GM23338 (cell line): ENCODE results near the gene PPP1R2B. TPM values are rescaled to one million over a fixed set of nuclear protein-coding genes. Genes with fewer than 3 reads are reported as not detected.

ENCODE experiments used
- ATAC-seq: fragments of 200-7000 bp; cut with Tn5 transposase; 3 replicates; pipeline ENCODE4 v1.9.1; 2020
- DNase-seq: peaks from one replicate; pipeline ENCODE4 v3.0.0-alpha.2; 2015; ENCODE audit warnings: low spot score
- H2AFZ ChIP-seq: fragments of 200-600 bp; sonication (generic); 2 replicates; pipeline ENCODE4 v1.8.0; 2016; ENCODE audit warnings: antibody characterized with exemption, mild to moderate bottlenecking, moderate library complexity
- H3F3A ChIP-seq: fragments of 200-600 bp; sonication (generic); replicated peaks from 2 replicates; pipeline ENCODE4 v1.8.0; 2017; ENCODE audit warnings: antibody characterized with exemption, mixed run types, low read depth
- H3K27ac ChIP-seq: fragments of 200-600 bp; sonication (generic); 2 replicates; pipeline ENCODE4 v1.6.1; 2016; ENCODE audit warnings: low read depth
- H3K27me3 ChIP-seq: fragments of 200-600 bp; sonication (generic); 2 replicates; pipeline ENCODE4 v1.8.0; 2016; ENCODE audit warnings: mild to moderate bottlenecking, mixed run types, moderate library complexity; ENCODE audit not compliant: insufficient read depth
- H3K36me3 ChIP-seq: fragments of 200-600 bp; sonication (generic); 2 replicates; pipeline ENCODE4 v1.8.0; 2016; ENCODE audit warnings: mild to moderate bottlenecking; ENCODE audit not compliant: insufficient read depth
- H3K4me1 ChIP-seq: fragments of 200-600 bp; sonication (generic); 2 replicates; pipeline ENCODE4 v1.8.0; 2016; ENCODE audit warnings: mild to moderate bottlenecking, moderate library complexity; ENCODE audit not compliant: insufficient read depth
- H3K4me2 ChIP-seq: fragments of 200-600 bp; sonication (generic); 2 replicates; pipeline ENCODE4 v1.7.1; 2017; ENCODE audit warnings: mixed run types
- H3K4me3 ChIP-seq: fragments of 200-600 bp; sonication (generic); 2 replicates; pipeline ENCODE4 v1.6.1; 2016; ENCODE audit warnings: mixed run types
- H3K79me2 ChIP-seq: fragments of 200-600 bp; sonication (generic); replicated peaks from 2 replicates; pipeline ENCODE4 v1.8.0; 2017; ENCODE audit warnings: mild to moderate bottlenecking; ENCODE audit not compliant: insufficient read depth
- H3K9me2 ChIP-seq: fragments of 200-600 bp; sonication (generic); 2 replicates; pipeline ENCODE4 v1.8.0; 2017; ENCODE audit not compliant: insufficient read depth
- H4K20me1 ChIP-seq: fragments of 200-600 bp; sonication (generic); replicated peaks from 2 replicates; pipeline ENCODE4 v1.8.0; 2017; ENCODE audit warnings: mild to moderate bottlenecking; ENCODE audit not compliant: insufficient read depth
- H3K27ac Mint-ChIP-seq: 2 replicates; pipeline ENCODE4 v1.8.0; 2020; ENCODE audit warnings: inconsistent platforms, mild to moderate bottlenecking, moderate library complexity, mixed read lengths
- H3K27me3 Mint-ChIP-seq: 3 replicates; pipeline ENCODE4 v1.8.0; 2022; ENCODE audit warnings: low read depth, mild to moderate bottlenecking, moderate library complexity, mixed read lengths, inconsistent platforms; ENCODE audit not compliant: insufficient read depth, poor library complexity
- H3K36me3 Mint-ChIP-seq: 3 replicates; pipeline ENCODE4 v1.8.0; 2021; ENCODE audit warnings: low read depth, mild to moderate bottlenecking, inconsistent platforms, moderate library complexity, mixed read lengths
- H3K4me1 Mint-ChIP-seq: 3 replicates; pipeline ENCODE4 v1.8.0; 2020; ENCODE audit warnings: mild to moderate bottlenecking, inconsistent platforms, mixed read lengths
- H3K4me3 Mint-ChIP-seq: 3 replicates; pipeline ENCODE4 v1.8.0; 2021; ENCODE audit warnings: moderate library complexity, mild to moderate bottlenecking, inconsistent platforms, mixed read lengths
- H3K9me3 Mint-ChIP-seq: 3 replicates; pipeline ENCODE4 v1.8.0; 2020; ENCODE audit warnings: moderate library complexity, mild to moderate bottlenecking, inconsistent platforms, mixed read lengths
- CREB1 ChIP-seq: fragments of 250-450 bp; sonication (Bioruptor Pico); IDR thresholded peaks from 2 replicates; pipeline ENCODE4 v1.5.0; 2020; ENCODE audit warnings: low read depth, mild to moderate bottlenecking, moderate library complexity
- EZH2 ChIP-seq: fragments of 200-600 bp; sonication (generic); IDR thresholded peaks from one replicate; pipeline ENCODE4 v1.8.0; 2017; ENCODE audit warnings: antibody characterized with exemption, mild to moderate bottlenecking, low read depth; ENCODE audit not compliant: unreplicated experiment
- EZH2phosphoT487 ChIP-seq: fragments of 200-600 bp; sonication (generic); IDR thresholded peaks from one replicate; pipeline ENCODE4 v1.8.1; 2018; ENCODE audit warnings: antibody characterized with exemption; ENCODE audit not compliant: unreplicated experiment
- JUNB ChIP-seq: IDR thresholded peaks from one replicate; pipeline ENCODE4 v1.6.1; 2016; ENCODE audit warnings: antibody characterized with exemption; ENCODE audit not compliant: unreplicated experiment
- NANOG ChIP-seq: IDR thresholded peaks from 2 replicates; pipeline ENCODE4 v1.6.1; 2016; ENCODE audit warnings: antibody characterized with exemption, borderline replicate concordance
- POLR2AphosphoS5 ChIP-seq: IDR thresholded peaks from 2 replicates; pipeline ENCODE4 v1.6.1; 2016; ENCODE audit warnings: antibody characterized with exemption, low read depth
- STAT1 ChIP-seq: IDR thresholded peaks from one replicate; pipeline ENCODE4 v1.6.1; 2016; ENCODE audit warnings: antibody characterized with exemption; ENCODE audit not compliant: unreplicated experiment
- ZNF114 ChIP-seq: fragments of 250-450 bp; sonication (Bioruptor Pico); IDR thresholded peaks from 2 replicates; pipeline ENCODE4 v1.5.0; 2020; ENCODE audit warnings: mild to moderate bottlenecking, moderate library complexity
- ZNF331 ChIP-seq: fragments of 250-450 bp; sonication (Bioruptor Pico); IDR thresholded peaks from 2 replicates; pipeline ENCODE4 v1.5.0; 2020; ENCODE audit warnings: low read depth, mild to moderate bottlenecking, moderate library complexity
- polyA plus RNA-seq: library from polyadenylated mRNA; unstranded; fragments of >200 nt; fragmentation: Nextera tagmentation; extraction: Ambion mirVana; gene quantifications from 2 replicates; pipeline ENCODE4 v1.2.1, GENCODE V29; 2016
- total RNA-seq: library from RNA; depleted of rRNA; stranded (reverse); fragments of >200 nt; shearing (Covaris generic); gene quantifications from 2 replicates; pipeline ENCODE4 v1.2.3, GENCODE V29; 2014
- TF ChIP-seq, protein P1 (sequence below): fragments of 250-450 bp; sonication (Bioruptor Pico); IDR thresholded peaks from 2 replicates; pipeline ENCODE4 v1.5.0; 2020; ENCODE audit warnings: mild to moderate bottlenecking, moderate library complexity
- TF ChIP-seq, protein P2 (sequence below): IDR thresholded peaks from one replicate; pipeline ENCODE4 v1.6.1; 2018; ENCODE audit warnings: antibody characterized with exemption; ENCODE audit not compliant: unreplicated experiment
- TF ChIP-seq, protein P3 (sequence below), 2 experiments: fragments of 200-600 bp in 1 of 2; sonication (generic) in 1 of 2; conservative IDR thresholded peaks; 2 replicates each; pipeline versions ENCODE4 v1.5.1 to v1.6.1; 2016 to 2017; ENCODE audit warnings: antibody characterized with exemption in 2 of 2, low read depth in 2 of 2, mild to moderate bottlenecking in 2 of 2, moderate library complexity in 1 of 2
- TF ChIP-seq, protein P4 (sequence below): IDR thresholded peaks from 2 replicates; pipeline ENCODE4 v1.6.1; 2016; ENCODE audit warnings: antibody characterized with exemption

PPP1R2B gene
- total and polyA plus RNA-seq, 2 experiments from 2014 or later = 0.11 to 0.21 TPM

DNA sequence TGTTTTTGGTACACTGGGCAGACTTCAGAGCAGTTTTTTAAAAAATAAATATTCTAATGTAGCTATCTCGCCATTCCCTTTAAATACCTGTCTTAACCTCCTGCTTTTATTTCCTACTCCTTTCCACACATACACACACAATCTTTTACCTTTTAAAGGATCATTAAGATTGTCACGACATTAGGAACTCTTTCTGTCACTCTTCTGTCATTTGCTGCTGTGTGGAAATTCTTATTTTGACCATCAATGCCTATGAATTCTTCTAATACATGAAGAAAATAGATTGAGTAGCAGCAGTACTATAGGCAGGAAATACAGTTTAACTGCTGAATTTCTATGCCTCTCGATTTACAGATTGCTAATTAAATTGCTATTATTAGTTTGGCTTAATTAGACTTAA lies 1.8 kb downstream of the PPP1R2B start:
- H3F3A ChIP-seq = no peaks in the 10 kb centered on the region
- no peaks in the 10 kb centered on the region for H4K20me1 ChIP-seq
- H3K79me2 ChIP-seq = no peaks in the 10 kb centered on the region
- H3K4me2 ChIP-seq = no peak overlapping the region
- H3K9me2 ChIP-seq = no peaks in the 10 kb centered on the region
- peaks cover 15% of the 10 kb centered on the region; the same call in 2 of the 3 replicates for H3K36me3 Mint-ChIP-seq
- no peaks in the 10 kb centered on the region for H3K4me1 Mint-ChIP-seq
- no peak overlapping the region for H3K4me3 Mint-ChIP-seq
- H3K4me1 ChIP-seq = no peaks in the 10 kb centered on the region
- H3K27ac ChIP-seq = no peak overlapping the region
- ATAC-seq (no peak), DNase-seq (no peak)
- peaks cover 5% of the 10 kb centered on the region for H3K27me3 Mint-ChIP-seq
- H3K4me3 ChIP-seq = no peak overlapping the region
- peak overlapping the region; percentile 74; the same call in 1 of the 2 replicates for H3K27ac Mint-ChIP-seq
- no peaks in the 10 kb centered on the region for H3K36me3 ChIP-seq
- peaks cover 20% of the 10 kb centered on the region for H3K9me3 Mint-ChIP-seq
- H2AFZ ChIP-seq = peak overlapping the region; percentile 12; the same call in 1 of the 2 replicates
- H3K27me3 ChIP-seq = no peaks in the 10 kb centered on the region
- TF ChIP-seq, protein P1, sequence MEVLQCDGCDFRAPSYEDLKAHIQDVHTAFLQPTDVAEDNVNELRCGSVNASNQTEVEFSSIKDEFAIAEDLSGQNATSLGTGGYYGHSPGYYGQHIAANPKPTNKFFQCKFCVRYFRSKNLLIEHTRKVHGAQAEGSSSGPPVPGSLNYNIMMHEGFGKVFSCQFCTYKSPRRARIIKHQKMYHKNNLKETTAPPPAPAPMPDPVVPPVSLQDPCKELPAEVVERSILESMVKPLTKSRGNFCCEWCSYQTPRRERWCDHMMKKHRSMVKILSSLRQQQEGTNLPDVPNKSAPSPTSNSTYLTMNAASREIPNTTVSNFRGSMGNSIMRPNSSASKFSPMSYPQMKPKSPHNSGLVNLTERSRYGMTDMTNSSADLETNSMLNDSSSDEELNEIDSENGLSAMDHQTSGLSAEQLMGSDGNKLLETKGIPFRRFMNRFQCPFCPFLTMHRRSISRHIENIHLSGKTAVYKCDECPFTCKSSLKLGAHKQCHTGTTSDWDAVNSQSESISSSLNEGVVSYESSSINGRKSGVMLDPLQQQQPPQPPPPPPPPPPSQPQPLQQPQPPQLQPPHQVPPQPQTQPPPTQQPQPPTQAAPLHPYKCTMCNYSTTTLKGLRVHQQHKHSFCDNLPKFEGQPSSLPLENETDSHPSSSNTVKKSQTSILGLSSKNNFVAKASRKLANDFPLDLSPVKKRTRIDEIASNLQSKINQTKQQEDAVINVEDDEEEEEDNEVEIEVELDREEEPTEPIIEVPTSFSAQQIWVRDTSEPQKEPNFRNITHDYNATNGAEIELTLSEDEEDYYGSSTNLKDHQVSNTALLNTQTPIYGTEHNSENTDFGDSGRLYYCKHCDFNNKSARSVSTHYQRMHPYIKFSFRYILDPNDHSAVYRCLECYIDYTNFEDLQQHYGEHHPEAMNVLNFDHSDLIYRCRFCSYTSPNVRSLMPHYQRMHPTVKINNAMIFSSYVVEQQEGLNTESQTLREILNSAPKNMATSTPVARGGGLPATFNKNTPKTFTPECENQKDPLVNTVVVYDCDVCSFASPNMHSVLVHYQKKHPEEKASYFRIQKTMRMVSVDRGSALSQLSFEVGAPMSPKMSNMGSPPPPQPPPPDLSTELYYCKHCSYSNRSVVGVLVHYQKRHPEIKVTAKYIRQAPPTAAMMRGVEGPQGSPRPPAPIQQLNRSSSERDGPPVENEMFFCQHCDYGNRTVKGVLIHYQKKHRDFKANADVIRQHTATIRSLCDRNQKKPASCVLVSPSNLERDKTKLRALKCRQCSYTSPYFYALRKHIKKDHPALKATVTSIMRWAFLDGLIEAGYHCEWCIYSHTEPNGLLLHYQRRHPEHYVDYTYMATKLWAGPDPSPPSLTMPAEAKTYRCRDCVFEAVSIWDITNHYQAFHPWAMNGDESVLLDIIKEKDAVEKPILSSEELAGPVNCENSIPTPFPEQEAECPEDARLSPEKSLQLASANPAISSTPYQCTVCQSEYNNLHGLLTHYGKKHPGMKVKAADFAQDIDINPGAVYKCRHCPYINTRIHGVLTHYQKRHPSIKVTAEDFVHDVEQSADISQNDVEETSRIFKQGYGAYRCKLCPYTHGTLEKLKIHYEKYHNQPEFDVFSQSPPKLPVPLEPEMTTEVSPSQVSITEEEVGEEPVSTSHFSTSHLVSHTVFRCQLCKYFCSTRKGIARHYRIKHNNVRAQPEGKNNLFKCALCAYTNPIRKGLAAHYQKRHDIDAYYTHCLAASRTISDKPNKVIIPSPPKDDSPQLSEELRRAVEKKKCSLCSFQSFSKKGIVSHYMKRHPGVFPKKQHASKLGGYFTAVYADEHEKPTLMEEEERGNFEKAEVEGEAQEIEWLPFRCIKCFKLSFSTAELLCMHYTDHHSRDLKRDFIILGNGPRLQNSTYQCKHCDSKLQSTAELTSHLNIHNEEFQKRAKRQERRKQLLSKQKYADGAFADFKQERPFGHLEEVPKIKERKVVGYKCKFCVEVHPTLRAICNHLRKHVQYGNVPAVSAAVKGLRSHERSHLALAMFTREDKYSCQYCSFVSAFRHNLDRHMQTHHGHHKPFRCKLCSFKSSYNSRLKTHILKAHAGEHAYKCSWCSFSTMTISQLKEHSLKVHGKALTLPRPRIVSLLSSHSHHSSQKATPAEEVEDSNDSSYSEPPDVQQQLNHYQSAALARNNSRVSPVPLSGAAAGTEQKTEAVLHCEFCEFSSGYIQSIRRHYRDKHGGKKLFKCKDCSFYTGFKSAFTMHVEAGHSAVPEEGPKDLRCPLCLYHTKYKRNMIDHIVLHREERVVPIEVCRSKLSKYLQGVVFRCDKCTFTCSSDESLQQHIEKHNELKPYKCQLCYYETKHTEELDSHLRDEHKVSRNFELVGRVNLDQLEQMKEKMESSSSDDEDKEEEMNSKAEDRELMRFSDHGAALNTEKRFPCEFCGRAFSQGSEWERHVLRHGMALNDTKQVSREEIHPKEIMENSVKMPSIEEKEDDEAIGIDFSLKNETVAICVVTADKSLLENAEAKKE = no peak
- no peak for TF ChIP-seq JUNB
- no peak for TF ChIP-seq STAT1
- TF ChIP-seq, protein P2, sequence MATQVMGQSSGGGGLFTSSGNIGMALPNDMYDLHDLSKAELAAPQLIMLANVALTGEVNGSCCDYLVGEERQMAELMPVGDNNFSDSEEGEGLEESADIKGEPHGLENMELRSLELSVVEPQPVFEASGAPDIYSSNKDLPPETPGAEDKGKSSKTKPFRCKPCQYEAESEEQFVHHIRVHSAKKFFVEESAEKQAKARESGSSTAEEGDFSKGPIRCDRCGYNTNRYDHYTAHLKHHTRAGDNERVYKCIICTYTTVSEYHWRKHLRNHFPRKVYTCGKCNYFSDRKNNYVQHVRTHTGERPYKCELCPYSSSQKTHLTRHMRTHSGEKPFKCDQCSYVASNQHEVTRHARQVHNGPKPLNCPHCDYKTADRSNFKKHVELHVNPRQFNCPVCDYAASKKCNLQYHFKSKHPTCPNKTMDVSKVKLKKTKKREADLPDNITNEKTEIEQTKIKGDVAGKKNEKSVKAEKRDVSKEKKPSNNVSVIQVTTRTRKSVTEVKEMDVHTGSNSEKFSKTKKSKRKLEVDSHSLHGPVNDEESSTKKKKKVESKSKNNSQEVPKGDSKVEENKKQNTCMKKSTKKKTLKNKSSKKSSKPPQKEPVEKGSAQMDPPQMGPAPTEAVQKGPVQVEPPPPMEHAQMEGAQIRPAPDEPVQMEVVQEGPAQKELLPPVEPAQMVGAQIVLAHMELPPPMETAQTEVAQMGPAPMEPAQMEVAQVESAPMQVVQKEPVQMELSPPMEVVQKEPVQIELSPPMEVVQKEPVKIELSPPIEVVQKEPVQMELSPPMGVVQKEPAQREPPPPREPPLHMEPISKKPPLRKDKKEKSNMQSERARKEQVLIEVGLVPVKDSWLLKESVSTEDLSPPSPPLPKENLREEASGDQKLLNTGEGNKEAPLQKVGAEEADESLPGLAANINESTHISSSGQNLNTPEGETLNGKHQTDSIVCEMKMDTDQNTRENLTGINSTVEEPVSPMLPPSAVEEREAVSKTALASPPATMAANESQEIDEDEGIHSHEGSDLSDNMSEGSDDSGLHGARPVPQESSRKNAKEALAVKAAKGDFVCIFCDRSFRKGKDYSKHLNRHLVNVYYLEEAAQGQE = no peak
- no peak for TF ChIP-seq ZNF331 (CRISPR knock-in tag)
- no peak for TF ChIP-seq ZNF114 (CRISPR knock-in tag)
- TF ChIP-seq EZH2phosphoT487 = no peak
- no peak for TF ChIP-seq NANOG
- no peak for TF ChIP-seq POLR2AphosphoS5
- TF ChIP-seq, protein P3, sequence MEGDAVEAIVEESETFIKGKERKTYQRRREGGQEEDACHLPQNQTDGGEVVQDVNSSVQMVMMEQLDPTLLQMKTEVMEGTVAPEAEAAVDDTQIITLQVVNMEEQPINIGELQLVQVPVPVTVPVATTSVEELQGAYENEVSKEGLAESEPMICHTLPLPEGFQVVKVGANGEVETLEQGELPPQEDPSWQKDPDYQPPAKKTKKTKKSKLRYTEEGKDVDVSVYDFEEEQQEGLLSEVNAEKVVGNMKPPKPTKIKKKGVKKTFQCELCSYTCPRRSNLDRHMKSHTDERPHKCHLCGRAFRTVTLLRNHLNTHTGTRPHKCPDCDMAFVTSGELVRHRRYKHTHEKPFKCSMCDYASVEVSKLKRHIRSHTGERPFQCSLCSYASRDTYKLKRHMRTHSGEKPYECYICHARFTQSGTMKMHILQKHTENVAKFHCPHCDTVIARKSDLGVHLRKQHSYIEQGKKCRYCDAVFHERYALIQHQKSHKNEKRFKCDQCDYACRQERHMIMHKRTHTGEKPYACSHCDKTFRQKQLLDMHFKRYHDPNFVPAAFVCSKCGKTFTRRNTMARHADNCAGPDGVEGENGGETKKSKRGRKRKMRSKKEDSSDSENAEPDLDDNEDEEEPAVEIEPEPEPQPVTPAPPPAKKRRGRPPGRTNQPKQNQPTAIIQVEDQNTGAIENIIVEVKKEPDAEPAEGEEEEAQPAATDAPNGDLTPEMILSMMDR (conservative IDR thresholded peaks at IDR 0.05; ENCODE audit: low read depth in 2 of 2) = no peak
- no peak for TF ChIP-seq EZH2
- no peak for TF ChIP-seq CREB1 (CRISPR knock-in tag)
- TF ChIP-seq, protein P4, sequence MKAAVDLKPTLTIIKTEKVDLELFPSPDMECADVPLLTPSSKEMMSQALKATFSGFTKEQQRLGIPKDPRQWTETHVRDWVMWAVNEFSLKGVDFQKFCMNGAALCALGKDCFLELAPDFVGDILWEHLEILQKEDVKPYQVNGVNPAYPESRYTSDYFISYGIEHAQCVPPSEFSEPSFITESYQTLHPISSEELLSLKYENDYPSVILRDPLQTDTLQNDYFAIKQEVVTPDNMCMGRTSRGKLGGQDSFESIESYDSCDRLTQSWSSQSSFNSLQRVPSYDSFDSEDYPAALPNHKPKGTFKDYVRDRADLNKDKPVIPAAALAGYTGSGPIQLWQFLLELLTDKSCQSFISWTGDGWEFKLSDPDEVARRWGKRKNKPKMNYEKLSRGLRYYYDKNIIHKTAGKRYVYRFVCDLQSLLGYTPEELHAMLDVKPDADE = no peak
